ENCODE data around the gene KCNQ5. TPM values are rescaled to one million over a fixed set of nuclear protein-coding genes. Genes with fewer than 3 reads are reported as not detected.

The KCNQ5 gene
- total RNA-seq, 1 experiment from 2014 or later: 0.07 TPM

DNA sequence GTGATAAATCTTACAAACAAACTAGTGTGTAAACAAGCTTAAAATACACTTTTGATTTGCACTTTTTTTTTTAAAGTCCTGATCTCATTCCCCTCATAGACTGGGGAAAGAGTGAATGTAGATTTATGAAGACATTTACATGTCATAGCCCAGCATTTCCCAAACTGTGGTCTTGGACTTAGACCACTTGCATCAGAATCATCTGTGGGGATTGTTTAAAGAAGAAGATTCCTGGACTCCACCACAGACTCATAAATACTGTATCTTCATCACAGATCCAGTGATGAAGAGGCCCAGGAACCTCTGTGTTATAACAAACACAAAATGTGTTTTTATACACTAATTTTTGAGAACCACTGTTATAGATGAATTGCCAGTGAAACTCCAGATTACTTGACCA is 99.5 kb downstream of the KCNQ5 start:
- no peak overlapping the region for H3T11ph ChIP-seq (ENCODE audit: low read length)
- no peak overlapping the region for H3K4me2 ChIP-seq (ENCODE audit: insufficient read depth, insufficient read length, low read length)
- H3K18ac ChIP-seq (ENCODE audit: insufficient read length, low read depth, low read length): no peak overlapping the region
- no peak overlapping the region for H3K4me3 Mint-ChIP-seq
- no peak for DNase-seq
- H2BK5ac ChIP-seq (ENCODE audit: insufficient read length, low read length): no peak overlapping the region
- no peak overlapping the region for H4K8ac ChIP-seq (replicated peaks; ENCODE audit: insufficient read length, low read depth, low read length)
- no peak overlapping the region for H2BK120ac ChIP-seq (ENCODE audit: low read depth, low read length, poor library complexity, severe bottlenecking)
- no peak overlapping the region for H3K9ac ChIP-seq (ENCODE audit: extremely low read depth, insufficient read length, low read length)
- H4K91ac ChIP-seq (ENCODE audit: insufficient read length, low read depth, low read length): no peak overlapping the region
- no peak overlapping the region for H3K4ac ChIP-seq (ENCODE audit: low read depth, low read length)
- H3K27ac ChIP-seq (ENCODE audit: insufficient read length, low read depth, low read length): no peak overlapping the region
- TF ChIP-seq, protein P1, sequence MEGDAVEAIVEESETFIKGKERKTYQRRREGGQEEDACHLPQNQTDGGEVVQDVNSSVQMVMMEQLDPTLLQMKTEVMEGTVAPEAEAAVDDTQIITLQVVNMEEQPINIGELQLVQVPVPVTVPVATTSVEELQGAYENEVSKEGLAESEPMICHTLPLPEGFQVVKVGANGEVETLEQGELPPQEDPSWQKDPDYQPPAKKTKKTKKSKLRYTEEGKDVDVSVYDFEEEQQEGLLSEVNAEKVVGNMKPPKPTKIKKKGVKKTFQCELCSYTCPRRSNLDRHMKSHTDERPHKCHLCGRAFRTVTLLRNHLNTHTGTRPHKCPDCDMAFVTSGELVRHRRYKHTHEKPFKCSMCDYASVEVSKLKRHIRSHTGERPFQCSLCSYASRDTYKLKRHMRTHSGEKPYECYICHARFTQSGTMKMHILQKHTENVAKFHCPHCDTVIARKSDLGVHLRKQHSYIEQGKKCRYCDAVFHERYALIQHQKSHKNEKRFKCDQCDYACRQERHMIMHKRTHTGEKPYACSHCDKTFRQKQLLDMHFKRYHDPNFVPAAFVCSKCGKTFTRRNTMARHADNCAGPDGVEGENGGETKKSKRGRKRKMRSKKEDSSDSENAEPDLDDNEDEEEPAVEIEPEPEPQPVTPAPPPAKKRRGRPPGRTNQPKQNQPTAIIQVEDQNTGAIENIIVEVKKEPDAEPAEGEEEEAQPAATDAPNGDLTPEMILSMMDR (conservative IDR thresholded peaks at IDR 0.05): no peak
- no peaks in the 10 kb centered on the region for H3K9me3 Mint-ChIP-seq
- H3K79me1 ChIP-seq (ENCODE audit: insufficient read depth, low read depth, low read length, poor library complexity, severe bottlenecking): no peaks in the 10 kb centered on the region
- H3K79me2 ChIP-seq (ENCODE audit: insufficient read depth, low read length): no peaks in the 10 kb centered on the region
- H3K27me3 ChIP-seq (ENCODE audit: insufficient read depth, low read length): no peaks in the 10 kb centered on the region
- no peak overlapping the region for H2AK5ac ChIP-seq (ENCODE audit: insufficient read length, low read length)
- no peaks in the 10 kb centered on the region for H3K4me1 Mint-ChIP-seq
- no peaks in the 10 kb centered on the region for H3K23me2 ChIP-seq (ENCODE audit: insufficient read length, low read depth, low read length, poor library complexity, severe bottlenecking)
- no peak overlapping the region for H2AFZ ChIP-seq (ENCODE audit: low read length)
- H3K27me3 Mint-ChIP-seq (ENCODE audit: low read depth): no peaks in the 10 kb centered on the region
- H4K5ac ChIP-seq (ENCODE audit: insufficient read length, low read depth, low read length): no peak overlapping the region
- H2BK20ac ChIP-seq (ENCODE audit: low read depth, low read length, poor library complexity, severe bottlenecking): no peak overlapping the region
- no peaks in the 10 kb centered on the region for H4K20me1 ChIP-seq (ENCODE audit: control insufficient read depth, insufficient read depth, insufficient read length)
- no peaks in the 10 kb centered on the region for H3K4me1 ChIP-seq (ENCODE audit: insufficient read depth, low read length)
- no peak overlapping the region for H3K56ac ChIP-seq (ENCODE audit: insufficient read length, low read depth, low read length)
- no peaks in the 10 kb centered on the region for H3K36me3 Mint-ChIP-seq (ENCODE audit: insufficient read depth in 1 of 3, low read depth in 3 of 3)
- no peak overlapping the region for H2BK15ac ChIP-seq (ENCODE audit: low read depth, low read length)
- H2BK12ac ChIP-seq (ENCODE audit: insufficient read length, low read depth, low read length): no peak overlapping the region
- no peak overlapping the region for H3K23ac ChIP-seq (ENCODE audit: insufficient read length, low read depth, low read length)
- H3K14ac ChIP-seq (ENCODE audit: insufficient read depth, low read length): no peak overlapping the region
- H3K27ac Mint-ChIP-seq: no peak overlapping the region
- no peaks in the 10 kb centered on the region for H3K9me3 ChIP-seq (ENCODE audit: control insufficient read depth, low read depth, low read length)

Data from H9 (cell line).